HG03280 (cell line): ENCODE data around the gene C1QB.

ENCODE experiments used
- ATAC-seq: cut with Tn5 transposase; IDR thresholded peaks from one replicate; pipeline ENCODE4 v1.9.1; 2021; ENCODE audit warnings: mild to moderate bottlenecking, moderate library complexity; ENCODE audit not compliant: unreplicated experiment

The C1QB gene

DNA sequence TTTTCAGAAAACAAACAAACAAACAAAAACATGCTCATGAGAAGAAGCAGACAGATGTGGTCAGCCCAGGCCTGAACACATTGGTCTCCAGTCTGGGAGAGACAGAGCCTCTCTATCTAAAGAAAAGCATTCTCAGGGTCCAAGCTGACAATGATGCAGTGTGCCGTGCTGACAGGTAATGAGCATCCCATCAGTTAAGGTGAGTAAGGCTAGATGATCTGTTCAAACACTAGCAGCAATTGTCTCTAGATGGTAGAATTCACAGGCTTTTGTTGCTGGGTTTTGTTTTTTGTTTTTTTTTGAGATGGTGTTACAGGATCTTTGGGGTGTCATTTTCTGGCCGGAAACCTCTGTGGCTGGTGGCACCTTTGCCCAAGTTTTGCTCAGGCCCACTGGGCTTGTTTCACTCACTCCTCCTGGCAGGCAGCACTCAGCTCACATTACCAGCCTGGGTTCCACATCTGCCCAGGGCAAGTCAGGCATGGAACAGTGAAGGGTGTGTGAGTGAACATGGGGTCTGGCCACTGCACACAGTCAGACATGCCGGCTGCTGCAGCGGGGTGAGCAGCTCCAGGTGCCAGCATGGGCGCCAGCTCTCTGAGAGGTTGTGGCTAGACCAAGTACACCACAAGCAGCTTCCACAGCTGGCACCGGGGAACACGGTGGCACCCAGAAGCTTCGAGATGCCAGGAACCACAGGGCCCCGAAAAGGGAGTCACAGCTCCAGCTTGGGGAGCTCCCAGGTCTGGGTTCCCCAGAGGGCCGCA lies 19.2 kb upstream of the C1QB start:
- ATAC-seq: no peak

DNA sequence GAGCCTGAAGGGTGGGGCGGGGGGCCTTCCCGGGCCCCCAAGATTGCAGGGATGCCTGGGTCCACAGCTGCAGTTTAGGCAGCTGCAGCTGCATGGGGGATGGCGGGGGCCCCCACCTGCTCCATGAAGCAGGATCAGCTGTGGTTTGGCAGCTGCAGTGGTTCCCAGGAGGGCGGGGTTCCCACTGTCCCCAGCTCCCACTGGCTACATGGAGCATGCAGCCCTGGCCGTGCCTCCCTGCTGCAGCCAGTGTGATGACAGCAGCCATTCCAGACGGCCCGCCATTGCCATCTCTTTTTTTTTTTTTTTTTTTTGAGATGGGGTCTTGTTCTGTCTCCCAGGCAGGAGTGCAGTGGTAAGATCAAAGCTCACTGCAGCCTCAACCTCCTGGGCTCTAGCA lies 17.6 kb upstream of the C1QB start:
- ATAC-seq: no peak

DNA sequence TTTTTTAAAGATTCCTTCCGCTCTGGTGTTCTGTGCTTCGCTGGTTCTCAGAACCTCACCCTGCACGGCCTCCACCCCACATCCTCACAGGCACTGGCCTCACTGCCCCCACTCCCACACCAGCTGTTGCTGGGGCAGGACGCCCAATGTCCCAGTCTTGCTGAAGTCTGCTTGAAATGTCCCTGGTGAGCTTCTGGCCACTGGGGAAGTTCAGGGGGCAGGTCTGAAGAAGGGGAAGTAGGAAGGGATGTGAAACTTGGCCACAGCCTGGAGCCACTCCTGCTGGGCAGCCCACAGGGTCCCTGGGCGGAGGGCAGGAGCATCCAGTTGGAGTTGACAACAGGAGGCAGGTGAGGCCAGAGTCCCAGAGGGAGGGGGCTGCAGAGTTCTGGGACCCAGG lies 16.7 kb upstream of the C1QB start, which contains the start of gene C1QA:
Gene C1QA, plus strand, starts transcription at position 276 of the 400 bp plus-strand sequence. CDS start 989 bp downstream, outside the sequence.
- ATAC-seq: no peak

DNA sequence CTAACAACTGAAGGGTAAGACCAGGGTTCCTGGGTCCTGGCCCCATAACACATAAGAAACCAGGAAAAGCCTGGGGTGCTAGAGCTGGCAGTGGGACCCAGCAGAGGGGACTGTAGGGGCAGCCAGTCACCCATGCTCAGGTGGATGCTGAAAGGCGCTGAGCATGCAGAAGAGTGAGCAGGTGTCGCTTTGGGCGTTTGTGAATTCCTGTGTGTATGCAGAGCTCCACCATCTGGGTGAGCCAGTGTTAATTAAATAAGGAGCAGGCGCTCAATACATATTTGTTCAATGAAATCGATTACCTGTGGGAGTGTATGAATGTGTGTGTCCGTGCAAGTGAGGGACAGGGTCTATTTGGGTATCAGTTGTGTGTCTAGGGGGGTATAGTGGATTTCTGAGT lies 16.1 kb upstream of the C1QB start:
- no peak for ATAC-seq

DNA sequence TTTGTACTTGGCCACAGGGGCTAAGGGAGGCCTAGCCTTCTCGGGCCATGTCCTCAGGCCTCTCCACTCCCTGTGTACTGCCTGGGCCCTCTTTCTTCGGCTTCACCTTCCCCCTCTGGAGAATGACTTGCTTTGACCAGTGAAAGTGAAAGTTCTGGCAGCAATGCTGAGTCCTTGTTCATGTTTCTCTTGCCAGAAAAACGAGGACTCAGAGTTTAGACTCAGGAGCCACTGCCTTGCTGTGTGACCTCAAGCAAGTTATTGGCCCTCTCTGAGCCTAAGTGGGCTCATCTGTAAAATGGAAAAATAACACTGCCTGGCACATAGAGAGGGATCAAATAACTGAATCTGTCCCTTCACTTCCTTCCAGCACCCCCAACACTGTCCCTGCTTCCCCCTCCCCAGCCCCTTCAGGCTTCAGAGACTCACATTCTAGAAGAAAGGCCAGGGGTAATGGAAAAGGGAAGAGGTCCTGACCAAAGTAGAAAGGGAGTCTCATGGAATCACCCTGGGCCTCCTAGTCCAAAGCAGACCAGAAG lies 15.1 kb upstream of the C1QB start:
- no peak for ATAC-seq

DNA sequence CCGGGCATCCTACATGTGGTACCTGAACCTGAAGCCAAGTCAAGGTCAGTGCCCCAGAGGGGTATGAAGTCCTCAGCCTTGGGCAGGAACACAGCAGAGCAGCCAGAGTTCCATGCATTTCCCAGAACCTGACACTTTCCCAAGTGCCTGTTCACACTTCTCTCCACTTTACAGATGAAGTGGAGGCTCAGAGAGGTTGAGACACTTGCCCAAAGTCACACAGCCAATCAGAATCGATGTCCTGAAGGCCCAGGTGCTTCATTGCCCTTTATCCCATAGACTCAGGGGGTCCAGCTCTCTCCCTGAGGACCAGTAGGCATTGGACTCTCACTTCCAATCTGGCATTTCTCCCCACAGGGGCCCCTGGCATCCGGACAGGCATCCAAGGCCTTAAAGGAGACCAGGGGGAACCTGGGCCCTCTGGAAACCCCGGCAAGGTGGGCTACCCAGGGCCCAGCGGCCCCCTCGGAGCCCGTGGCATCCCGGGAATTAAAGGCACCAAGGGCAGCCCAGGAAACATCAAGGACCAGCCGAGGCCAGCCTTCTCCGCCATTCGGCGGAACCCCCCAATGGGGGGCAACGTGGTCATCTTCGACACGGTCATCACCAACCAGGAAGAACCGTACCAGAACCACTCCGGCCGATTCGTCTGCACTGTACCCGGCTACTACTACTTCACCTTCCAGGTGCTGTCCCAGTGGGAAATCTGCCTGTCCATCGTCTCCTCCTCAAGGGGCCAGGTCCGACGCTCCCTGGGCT lies 14.4 kb upstream of the C1QB start:
- no peak for ATAC-seq

DNA sequence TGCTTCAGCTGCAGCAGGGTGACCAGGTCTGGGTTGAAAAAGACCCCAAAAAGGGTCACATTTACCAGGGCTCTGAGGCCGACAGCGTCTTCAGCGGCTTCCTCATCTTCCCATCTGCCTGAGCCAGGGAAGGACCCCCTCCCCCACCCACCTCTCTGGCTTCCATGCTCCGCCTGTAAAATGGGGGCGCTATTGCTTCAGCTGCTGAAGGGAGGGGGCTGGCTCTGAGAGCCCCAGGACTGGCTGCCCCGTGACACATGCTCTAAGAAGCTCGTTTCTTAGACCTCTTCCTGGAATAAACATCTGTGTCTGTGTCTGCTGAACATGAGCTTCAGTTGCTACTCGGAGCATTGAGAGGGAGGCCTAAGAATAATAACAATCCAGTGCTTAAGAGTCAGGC lies 13.8 kb upstream of the C1QB start:
- ATAC-seq: no peak

DNA sequence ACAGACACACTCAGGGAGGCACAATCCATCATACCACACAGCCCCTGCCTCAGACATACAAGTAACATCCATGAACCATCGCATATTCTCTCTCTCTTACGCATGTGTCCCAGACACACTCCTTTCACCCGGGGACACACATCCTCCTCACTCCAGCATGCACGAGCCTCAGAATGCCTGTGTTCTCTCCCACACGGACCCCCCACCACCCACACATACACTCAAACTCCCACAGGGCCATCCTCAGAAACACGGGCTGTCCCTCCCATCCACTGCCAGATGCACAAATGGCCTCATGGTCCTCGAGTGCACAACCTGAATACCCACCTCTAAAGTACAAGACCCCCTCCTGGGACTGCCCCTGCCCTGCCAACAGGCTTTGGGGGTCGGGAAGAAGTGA lies 11.8 kb upstream of the C1QB start:
- ATAC-seq: no peak

DNA sequence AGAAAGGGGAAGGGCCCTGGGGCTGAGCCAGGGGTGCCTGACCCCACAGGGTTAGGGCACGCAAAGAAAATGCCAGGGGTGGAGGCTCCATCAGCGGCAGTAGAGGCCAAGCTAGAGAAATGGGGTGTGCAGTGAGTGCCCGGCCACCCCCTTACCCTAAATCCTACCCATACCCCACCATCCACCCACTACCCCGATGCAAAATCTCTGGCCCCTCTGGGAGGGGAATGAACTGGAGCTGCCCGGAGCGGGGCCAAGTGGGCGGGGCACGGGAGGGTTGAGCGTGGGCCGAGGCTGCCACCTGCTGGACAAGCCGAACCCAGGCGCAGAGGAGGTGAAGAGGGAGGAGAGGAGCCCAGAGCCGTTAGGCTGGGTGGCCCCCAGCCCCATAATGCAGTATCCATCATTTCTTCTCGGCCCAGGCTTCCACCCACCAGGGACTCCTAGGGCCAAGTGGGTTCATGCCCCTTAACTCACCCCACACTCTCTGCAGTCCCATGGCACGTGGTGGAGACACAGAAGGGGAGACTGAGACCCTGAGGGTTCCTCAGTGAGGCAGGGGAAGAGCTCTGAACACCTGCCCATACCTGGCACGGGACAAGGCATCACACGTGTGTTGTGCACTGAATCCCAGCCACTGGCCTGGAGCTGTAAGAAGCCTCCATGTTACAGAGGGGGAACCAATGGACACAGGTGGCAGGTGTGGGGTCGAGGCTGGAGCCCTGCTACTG lies 11.0 kb upstream of the C1QB start:
- no peak for ATAC-seq

DNA sequence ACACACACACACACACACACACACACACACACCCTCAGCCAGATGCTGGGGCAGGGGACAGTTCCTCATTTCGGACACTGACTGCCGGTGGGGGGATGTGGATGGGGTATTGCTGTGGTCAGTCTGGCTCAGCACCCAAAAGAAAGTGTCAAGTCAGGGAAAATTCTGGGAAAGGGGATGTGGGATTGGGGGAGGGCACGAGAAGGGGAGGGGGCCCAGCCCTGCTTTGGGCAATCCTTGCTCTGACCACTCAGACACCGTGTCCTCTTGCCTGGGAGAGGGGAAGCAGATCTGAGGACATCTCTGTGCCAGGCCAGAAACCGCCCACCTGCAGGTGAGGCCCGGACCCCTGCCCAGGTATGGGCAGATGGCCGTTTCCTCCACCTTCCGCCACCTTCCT lies 9.7 kb upstream of the C1QB start, which contains the start of gene C1QC:
Gene C1QC, plus strand, starts transcription at position 253 of the 400 bp plus-strand sequence. CDS start 391 bp downstream, outside the sequence.
- ATAC-seq: no peak

DNA sequence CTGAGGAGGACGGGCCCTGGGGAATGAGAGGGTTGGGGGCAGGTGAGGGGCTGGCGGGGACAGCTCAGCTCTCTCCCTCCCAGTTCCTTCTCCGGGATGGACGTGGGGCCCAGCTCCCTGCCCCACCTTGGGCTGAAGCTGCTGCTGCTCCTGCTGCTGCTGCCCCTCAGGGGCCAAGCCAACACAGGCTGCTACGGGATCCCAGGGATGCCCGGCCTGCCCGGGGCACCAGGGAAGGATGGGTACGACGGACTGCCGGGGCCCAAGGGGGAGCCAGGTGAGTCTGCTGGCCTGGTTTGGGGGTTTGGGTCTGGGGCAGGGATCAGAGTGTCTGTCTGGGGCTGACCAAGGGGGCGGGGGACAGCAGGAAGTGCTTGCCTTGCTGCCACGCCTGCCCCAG lies 9.1 kb upstream of the C1QB start:
- no peak for ATAC-seq

DNA sequence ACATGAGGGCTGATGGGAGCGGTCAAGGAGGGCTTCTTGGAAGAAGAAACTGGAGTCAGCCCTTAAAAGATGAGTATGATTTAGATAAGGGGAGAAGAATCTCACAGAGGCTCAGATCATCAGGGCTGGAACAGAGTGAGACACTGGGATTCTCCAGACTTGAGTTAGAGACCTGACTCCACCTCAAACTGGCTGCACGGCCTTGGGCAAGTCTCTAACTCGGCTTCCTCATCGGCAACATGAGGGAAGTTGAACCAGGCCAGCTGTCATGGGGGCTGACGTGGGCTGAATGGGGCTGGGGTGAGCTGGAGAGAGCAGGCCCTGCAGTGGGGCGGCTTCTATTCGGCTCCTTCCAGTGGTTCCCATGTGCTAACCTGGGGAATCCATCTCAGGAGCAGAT lies 7.1 kb upstream of the C1QB start:
- no peak for ATAC-seq

DNA sequence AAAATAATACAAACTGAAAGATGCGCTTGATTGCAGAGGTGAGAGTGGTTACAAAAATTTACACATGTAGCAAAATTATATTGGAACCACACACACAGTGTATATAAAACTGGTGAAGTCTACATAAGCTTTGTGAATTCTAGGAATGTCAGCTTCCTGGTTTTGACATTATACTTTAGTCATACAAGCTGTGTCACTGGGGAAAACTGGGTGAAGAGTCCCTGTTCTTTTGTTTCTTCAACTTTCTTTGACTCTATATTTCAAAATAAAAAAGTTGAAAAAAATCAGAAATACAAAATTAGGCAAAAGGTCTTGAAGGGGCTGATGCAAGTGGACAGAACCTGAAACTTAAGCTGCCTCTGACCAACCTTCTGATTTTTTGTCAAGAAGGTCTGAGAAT lies 6.7 kb upstream of the C1QB start:
- no peak for ATAC-seq

DNA sequence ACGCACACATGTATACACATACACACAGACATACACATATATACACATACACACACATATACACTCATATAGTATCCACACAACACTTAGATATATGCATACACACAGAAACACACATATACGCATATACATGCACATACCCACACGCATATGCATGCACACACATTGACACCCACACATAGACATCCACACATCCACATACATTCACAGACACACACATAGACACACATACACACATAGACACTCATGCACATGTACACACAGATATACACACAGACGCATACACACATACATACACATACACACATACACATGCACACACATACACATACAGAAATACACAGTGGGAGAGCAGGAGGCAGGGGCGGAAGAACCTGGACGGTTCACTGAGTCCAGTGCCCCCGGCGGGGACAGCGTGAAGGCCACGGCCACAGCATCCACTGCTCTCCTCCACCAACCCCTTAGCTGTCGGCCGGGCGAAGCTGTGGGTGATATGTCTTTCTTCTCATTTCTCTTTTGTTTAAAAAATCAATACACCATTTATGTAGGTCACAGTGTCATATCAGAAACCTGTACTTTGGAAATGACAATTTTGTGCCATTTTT lies 2.8 kb upstream of the C1QB start:
- ATAC-seq: no peak

DNA sequence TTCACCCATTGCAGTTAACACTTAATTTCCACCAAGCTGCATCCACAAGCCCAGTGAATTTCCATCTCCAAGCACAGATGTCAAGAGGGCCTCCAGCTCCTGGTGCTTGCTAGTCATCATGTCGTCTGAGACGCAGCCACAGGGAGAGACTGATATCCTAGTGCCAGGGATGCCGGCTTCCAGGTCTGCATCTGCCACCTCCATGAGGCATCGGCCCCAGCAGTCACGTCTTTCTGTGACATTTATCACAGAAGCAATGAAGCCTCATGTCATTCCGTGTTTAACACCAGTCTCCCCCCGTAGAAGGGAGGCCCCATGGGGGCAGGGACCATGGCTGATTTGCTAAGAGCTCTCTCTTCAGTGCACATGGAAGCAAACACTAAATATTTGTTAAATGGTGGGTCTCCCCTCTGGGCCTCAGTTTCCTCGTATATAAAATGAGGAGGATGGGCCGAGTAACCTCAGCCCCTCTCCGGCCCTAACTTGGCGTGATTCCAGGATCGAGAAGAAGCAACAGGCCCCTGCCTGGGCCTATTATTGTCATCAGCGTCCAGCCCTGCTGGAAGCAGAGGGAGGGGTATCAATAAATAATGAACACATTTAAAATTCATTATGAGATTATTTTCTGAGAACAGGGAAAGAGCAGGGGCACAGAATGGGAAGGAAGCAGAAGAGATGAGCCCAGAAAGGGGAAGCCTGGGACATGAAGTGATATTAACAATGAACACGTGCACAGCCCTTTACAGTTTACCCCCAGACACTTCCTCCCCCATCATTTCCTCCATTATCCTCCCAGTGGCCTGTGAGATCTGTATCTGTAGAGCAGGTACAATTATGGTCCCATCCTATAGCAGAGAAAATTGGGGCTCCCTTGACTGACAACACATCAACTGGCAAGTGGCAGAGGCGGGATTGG lies 837 bp upstream of the C1QB start:
- ATAC-seq: no peak

DNA sequence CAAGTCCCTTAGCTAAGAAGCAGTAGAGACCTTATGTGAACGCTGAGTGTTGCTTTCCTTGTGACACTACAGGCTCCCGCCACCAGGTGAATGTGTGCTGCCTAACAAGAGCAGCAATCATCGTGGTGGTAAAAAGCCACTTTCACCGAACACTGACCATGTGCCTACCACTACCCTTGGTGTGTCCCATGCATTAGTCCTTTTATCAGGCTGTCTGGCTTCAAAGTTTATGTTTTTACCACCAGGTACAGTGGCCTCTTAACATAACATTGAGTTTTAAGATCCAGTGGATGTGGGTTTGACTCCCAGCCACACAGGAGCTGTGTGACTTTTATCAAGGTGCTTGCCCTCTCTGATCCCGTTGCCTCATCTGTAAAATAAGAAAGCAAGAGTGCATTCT lies 1.7 kb downstream of the C1QB start:
- no peak for ATAC-seq

DNA sequence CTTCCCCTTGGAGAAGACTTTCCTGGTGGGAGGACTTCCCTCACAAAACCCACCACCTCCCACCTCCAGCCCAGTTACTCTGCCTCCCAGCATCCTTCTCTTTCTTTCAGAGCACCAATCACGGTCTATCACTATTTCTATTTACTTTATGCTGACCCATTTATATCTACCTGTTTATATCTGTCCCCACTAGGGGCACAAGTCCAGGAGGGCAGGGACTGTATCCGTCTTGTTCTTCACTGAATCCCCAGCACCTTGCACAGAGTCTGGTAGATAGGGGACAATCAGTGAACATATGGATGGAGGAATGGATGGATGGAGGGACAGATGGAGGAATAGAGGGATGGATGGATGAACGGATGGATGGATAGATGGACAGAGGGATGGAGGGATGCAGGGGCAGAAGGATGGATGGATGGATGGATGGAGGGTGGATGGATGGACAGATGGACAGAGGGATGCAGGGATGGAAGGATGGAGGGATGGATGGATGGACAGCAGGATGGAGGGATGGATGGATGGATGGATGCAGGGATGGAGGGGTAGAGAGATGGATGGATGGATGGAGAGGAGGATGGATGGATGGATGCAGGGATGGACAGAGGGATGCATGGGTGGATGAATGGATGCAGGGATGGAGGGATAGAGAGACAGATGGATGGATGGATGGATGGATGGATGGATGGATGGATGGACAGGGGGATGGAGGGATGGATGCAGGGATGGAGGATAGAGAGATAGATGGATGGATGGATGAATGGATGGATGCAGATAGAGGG lies 5.5 kb downstream of the C1QB start:
- ATAC-seq: no peak

DNA sequence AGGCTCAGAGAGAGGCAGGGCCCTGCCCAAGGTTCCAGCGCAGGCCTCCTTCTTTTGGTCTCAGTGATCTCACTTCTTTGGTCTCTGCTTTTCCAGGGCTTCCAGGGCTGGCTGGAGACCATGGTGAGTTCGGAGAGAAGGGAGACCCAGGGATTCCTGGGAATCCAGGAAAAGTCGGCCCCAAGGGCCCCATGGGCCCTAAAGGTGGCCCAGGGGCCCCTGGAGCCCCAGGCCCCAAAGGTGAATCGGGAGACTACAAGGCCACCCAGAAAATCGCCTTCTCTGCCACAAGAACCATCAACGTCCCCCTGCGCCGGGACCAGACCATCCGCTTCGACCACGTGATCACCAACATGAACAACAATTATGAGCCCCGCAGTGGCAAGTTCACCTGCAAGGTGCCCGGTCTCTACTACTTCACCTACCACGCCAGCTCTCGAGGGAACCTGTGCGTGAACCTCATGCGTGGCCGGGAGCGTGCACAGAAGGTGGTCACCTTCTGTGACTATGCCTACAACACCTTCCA lies 7.7 kb downstream of the C1QB start:
- no peak for ATAC-seq

DNA sequence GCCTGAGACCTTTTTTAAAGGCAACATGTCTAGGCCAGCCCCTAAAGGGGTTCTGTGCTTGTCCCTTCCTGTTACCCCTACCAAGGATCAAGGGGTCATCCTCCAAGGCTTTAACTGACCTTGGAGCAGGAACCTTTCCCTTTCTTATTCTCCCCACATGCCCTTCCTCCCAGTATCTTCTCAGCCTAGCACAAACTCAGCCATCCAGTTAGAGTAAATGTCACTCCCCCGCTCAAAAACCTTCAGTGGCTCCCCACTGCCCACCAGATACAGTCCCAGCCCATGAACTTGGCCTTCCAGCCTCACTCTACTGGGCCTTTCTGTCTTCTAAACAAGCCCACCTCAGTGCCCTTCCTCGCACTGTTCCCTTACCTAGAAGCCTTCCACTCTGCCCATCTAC lies 8.8 kb downstream of the C1QB start:
- ATAC-seq: no peak
